HEK293 (cell line): ENCODE data around the gene ENKUR.
"Not testable (repeated sequence)": the region's sequence is repeated elsewhere in the genome, so short reads cannot be mapped to it uniquely, and the experiment has no call there.

ENCODE experiments used
- CTCF ChIA-PET: fragments of 350-600 bp; formaldehyde crosslinking; extraction: SDS; loops from one replicate; lab custom pipeline; 2021; ENCODE audit warnings: antibody characterized with exemption; lab: Yijun Ruan, JAX
- POLR2A ChIA-PET: fragments of 300-600 bp; formaldehyde crosslinking; extraction: SDS; loops from one replicate; lab custom pipeline; 2020; ENCODE audit warnings: antibody characterized with exemption, inconsistent platforms; lab: Yijun Ruan, JAX
- H3K27ac ChIP-seq: fragments of 200-500 bp; sonication (Bioruptor generic); 2 replicates; pipeline ENCODE4 v1.5.1; 2014; ENCODE audit warnings: low read depth, low read length, control low read depth, inconsistent platforms; ENCODE audit errors: extremely low read depth
- H3K36me3 ChIP-seq, 2 experiments: fragments of 200-500 bp in 1 of 2; sonication (Bioruptor generic) in 1 of 2; 1 replicate in 1 of 2; 2 replicates in 1 of 2; pipeline ENCODE4 v1.5.1; 2014 to 2017; ENCODE audit warnings: inconsistent platforms in 2 of 2, low read length in 2 of 2; ENCODE audit not compliant: control insufficient read depth in 2 of 2, insufficient read depth in 1 of 2
- H3K4me1 ChIP-seq: fragments of 200-500 bp; sonication (Bioruptor generic); 2 replicates; pipeline ENCODE4 v1.5.1; 2014; ENCODE audit warnings: mild to moderate bottlenecking, low read length, inconsistent platforms; ENCODE audit not compliant: control insufficient read depth, insufficient read depth
- H3K4me3 ChIP-seq: 2 replicates; pipeline ENCODE4 v1.5.1; 2011; ENCODE audit warnings: low read depth, mild to moderate bottlenecking, control low read depth, low read length, moderate library complexity
- H3K9me3 ChIP-seq: fragments of 200-500 bp; sonication (Bioruptor generic); 2 replicates; pipeline ENCODE4 v1.5.1; 2014; ENCODE audit warnings: low read depth, low read length, inconsistent platforms; ENCODE audit not compliant: control insufficient read depth, insufficient read depth
- OSR2 ChIP-seq: fragments of 450-650 bp; formaldehyde crosslinking; IDR thresholded peaks from 2 replicates; pipeline ENCODE4 v1.5.1; 2016; ENCODE audit warnings: missing biosample characterization, missing genetic modification characterization
- OVOL3 ChIP-seq: fragments of 450-650 bp; formaldehyde crosslinking; IDR thresholded peaks from 2 replicates; pipeline ENCODE4 v1.5.1; 2016; ENCODE audit warnings: missing biosample characterization, missing genetic modification characterization
- ZNF121 ChIP-seq: fragments of 450-650 bp; formaldehyde crosslinking; IDR thresholded peaks from 2 replicates; pipeline ENCODE4 v1.5.1; 2016; ENCODE audit warnings: missing biosample characterization, missing genetic modification characterization
- ZNF37A ChIP-seq: fragments of 450-650 bp; IDR thresholded peaks from 2 replicates; pipeline ENCODE4 v1.5.1; 2018; ENCODE audit warnings: missing biosample characterization, missing genetic modification characterization
- TF ChIP-seq, protein P1 (sequence below): fragments of 450-650 bp; formaldehyde crosslinking; IDR thresholded peaks from 2 replicates; pipeline ENCODE4 v1.5.1; 2016; ENCODE audit warnings: missing biosample characterization, missing genetic modification characterization
- TF ChIP-seq, protein P2 (sequence below): fragments of 450-650 bp; IDR thresholded peaks from 2 replicates; pipeline ENCODE4 v1.5.1; 2018; ENCODE audit warnings: missing biosample characterization, mild to moderate bottlenecking, missing genetic modification characterization
- TF ChIP-seq, protein P3 (sequence below): fragments of 450-650 bp; formaldehyde crosslinking; IDR thresholded peaks from 2 replicates; pipeline ENCODE4 v1.5.1; 2016; ENCODE audit warnings: missing biosample characterization, missing genetic modification characterization, low read depth
- TF ChIP-seq, protein P4 (sequence below): fragments of 450-650 bp; formaldehyde crosslinking; IDR thresholded peaks from 2 replicates; pipeline ENCODE4 v1.5.1; 2016; ENCODE audit warnings: missing biosample characterization, missing genetic modification characterization
- TF ChIP-seq, protein P5 (sequence below): fragments of 450-650 bp; formaldehyde crosslinking; IDR thresholded peaks from 2 replicates; pipeline ENCODE4 v1.5.1; 2017; ENCODE audit warnings: missing biosample characterization, missing genetic modification characterization
- TF ChIP-seq, protein P6 (sequence below): fragments of 450-650 bp; formaldehyde crosslinking; IDR thresholded peaks from 2 replicates; pipeline ENCODE4 v1.5.1; 2016; ENCODE audit warnings: missing biosample characterization, missing genetic modification characterization

ENKUR gene

DNA sequence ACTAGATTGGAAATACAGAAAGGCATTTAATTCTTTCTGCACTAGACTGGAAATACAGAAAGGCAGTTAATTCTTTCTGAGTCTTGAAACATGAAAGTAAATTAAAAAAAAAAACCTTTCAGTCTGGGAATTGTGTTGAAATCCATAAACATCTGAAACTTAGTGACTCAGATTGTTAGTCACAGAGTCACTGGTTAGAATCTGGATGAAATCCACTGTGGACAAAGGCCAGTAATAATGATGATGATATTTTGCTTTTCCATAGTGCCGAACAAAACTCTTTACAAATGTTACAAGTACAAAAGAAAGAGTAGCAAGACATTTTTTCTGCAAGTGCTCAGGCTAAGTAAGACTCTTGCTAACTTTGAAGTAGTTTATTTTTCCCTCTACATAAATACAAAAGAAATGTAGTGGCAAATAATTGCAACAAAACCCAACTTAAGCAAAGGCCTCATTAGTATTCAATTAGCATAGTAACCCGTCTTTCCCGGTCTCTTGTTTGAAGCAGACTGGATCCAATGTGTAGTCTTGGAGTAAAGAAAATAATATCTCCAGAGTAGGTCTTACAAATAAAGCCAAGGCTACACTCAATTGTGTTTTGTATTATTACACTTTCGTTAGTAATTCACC, 57.8 kb downstream of the ENKUR start (continued):
- TF ChIP-seq, protein P1, sequence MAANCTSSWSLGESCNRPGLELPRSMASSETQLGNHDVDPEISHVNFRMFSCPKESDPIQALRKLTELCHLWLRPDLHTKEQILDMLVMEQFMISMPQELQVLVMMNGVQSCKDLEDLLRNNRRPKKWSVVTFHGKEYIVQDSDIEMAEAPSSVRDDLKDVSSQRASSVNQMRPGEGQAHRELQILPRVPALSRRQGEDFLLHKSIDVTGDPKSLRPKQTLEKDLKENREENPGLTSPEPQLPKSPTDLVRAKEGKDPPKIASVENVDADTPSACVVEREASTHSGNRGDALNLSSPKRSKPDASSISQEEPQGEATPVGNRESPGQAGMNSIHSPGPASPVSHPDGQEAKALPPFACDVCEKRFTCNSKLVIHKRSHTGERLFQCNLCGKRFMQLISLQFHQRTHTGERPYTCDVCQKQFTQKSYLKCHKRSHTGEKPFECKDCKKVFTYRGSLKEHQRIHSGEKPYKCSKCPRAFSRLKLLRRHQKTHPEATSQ, result no peak
- TF ChIP-seq OSR2 (tag by site-specific recombination), result no peak
- no peak for TF ChIP-seq OVOL3
- TF ChIP-seq, protein P2, sequence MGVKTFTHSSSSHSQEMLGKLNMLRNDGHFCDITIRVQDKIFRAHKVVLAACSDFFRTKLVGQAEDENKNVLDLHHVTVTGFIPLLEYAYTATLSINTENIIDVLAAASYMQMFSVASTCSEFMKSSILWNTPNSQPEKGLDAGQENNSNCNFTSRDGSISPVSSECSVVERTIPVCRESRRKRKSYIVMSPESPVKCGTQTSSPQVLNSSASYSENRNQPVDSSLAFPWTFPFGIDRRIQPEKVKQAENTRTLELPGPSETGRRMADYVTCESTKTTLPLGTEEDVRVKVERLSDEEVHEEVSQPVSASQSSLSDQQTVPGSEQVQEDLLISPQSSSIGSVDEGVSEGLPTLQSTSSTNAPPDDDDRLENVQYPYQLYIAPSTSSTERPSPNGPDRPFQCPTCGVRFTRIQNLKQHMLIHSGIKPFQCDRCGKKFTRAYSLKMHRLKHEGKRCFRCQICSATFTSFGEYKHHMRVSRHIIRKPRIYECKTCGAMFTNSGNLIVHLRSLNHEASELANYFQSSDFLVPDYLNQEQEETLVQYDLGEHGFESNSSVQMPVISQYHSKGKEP, result no peak

DNA sequence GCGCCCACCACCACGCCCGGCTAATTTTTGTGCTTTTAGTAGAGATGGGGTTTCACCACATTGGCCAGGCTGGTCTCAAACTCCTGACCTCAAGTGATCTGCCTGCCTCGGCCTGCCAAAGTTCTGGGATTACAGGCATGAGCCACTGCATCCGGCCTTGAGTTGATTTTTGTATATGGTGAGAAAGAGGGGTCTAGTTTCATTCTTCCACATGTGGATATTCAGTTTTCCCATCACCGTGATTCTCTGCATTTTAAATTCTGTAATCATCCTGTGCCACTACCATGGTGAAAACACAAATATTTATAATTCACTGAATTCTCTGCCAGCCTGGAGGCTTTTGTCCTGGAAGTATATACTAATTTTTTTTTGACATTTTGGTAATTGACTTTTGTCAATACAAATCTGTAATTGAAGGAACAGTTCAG, 58.3 kb downstream of the ENKUR start:
- H3K27ac ChIP-seq, H3K9me3 ChIP-seq, H3K4me3 ChIP-seq, CTCF ChIA-PET, H3K36me3 ChIP-seq, H3K4me1 ChIP-seq, POLR2A ChIA-PET: not testable (repeated sequence)

DNA sequence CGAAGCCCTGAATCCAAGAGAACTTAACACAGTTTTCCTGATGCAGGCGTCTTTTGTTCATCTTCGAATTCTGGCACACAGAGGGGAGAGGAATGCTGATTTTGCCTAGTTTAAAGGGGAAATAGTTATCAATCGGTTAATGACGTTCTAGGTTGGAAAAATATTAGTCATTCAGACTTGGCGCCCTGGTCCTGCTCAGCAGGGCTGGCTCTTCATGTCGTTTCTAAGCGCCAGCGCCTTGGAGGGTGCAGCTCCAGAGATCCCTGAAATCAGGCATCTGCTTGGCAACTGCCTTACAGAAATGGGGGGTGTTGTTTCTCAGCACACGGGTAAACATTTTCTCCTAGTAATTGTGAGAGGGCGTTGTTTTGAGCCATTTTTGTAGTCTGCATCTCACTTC, 62.3 kb downstream of the ENKUR start:
- H3K36me3 ChIP-seq, result no peaks in the 10 kb centered on the region
- ChIA-PET CTCF (no interaction called here), POLR2A (interaction anchor here (0.6 kb wide), 1 partner anchor 247 kb away, joined by 5 read pairs; no protein-coding TSS in a partner anchor)
- TF ChIP-seq, protein P3, sequence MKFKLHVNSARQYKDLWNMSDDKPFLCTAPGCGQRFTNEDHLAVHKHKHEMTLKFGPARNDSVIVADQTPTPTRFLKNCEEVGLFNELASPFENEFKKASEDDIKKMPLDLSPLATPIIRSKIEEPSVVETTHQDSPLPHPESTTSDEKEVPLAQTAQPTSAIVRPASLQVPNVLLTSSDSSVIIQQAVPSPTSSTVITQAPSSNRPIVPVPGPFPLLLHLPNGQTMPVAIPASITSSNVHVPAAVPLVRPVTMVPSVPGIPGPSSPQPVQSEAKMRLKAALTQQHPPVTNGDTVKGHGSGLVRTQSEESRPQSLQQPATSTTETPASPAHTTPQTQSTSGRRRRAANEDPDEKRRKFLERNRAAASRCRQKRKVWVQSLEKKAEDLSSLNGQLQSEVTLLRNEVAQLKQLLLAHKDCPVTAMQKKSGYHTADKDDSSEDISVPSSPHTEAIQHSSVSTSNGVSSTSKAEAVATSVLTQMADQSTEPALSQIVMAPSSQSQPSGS (tag by site-specific recombination), result no peak
- TF ChIP-seq, protein P4, sequence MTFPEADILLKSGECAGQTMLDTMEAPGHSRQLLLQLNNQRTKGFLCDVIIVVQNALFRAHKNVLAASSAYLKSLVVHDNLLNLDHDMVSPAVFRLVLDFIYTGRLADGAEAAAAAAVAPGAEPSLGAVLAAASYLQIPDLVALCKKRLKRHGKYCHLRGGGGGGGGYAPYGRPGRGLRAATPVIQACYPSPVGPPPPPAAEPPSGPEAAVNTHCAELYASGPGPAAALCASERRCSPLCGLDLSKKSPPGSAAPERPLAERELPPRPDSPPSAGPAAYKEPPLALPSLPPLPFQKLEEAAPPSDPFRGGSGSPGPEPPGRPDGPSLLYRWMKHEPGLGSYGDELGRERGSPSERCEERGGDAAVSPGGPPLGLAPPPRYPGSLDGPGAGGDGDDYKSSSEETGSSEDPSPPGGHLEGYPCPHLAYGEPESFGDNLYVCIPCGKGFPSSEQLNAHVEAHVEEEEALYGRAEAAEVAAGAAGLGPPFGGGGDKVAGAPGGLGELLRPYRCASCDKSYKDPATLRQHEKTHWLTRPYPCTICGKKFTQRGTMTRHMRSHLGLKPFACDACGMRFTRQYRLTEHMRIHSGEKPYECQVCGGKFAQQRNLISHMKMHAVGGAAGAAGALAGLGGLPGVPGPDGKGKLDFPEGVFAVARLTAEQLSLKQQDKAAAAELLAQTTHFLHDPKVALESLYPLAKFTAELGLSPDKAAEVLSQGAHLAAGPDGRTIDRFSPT (tag by site-specific recombination), result no peak
- TF ChIP-seq ZNF121 (tag by site-specific recombination) (no peak), ZNF37A (tag by site-specific recombination) (no peak)
- TF ChIP-seq, protein P5, sequence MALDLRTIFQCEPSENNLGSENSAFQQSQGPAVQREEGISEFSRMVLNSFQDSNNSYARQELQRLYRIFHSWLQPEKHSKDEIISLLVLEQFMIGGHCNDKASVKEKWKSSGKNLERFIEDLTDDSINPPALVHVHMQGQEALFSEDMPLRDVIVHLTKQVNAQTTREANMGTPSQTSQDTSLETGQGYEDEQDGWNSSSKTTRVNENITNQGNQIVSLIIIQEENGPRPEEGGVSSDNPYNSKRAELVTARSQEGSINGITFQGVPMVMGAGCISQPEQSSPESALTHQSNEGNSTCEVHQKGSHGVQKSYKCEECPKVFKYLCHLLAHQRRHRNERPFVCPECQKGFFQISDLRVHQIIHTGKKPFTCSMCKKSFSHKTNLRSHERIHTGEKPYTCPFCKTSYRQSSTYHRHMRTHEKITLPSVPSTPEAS (tag by site-specific recombination), result no peak
- TF ChIP-seq, protein P6, sequence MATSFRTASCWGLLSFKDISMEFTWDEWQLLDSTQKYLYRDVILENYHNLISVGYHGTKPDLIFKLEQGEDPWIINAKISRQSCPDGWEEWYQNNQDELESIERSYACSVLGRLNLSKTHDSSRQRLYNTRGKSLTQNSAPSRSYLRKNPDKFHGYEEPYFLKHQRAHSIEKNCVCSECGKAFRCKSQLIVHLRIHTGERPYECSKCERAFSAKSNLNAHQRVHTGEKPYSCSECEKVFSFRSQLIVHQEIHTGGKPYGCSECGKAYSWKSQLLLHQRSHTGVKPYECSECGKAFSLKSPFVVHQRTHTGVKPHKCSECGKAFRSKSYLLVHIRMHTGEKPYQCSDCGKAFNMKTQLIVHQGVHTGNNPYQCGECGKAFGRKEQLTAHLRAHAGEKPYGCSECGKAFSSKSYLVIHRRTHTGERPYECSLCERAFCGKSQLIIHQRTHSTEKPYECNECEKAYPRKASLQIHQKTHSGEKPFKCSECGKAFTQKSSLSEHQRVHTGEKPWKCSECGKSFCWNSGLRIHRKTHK (tag by site-specific recombination), result no peak
- H3K27ac ChIP-seq, result no peak overlapping the region
- H3K4me1 ChIP-seq, result no peaks in the 10 kb centered on the region
- no peaks in the 10 kb centered on the region for H3K9me3 ChIP-seq
- no peak overlapping the region for H3K4me3 ChIP-seq
